Erythroblast (primary cell): Measurements from ENCODE around the gene ZNF536.
"Not testable (repeated sequence)": the region's sequence is repeated elsewhere in the genome, so short reads cannot be mapped to it uniquely, and the experiment has no call there.

Source experiments
- DNase-seq, 2 experiments: peaks; one replicate each; lab custom pipeline; 2025; lab: John Stamatoyannopoulos, UW
- GATA1 ChIP-seq: IDR thresholded peaks from 2 replicates; pipeline ENCODE4 v1.6.1; 2011; ENCODE audit warnings: low read depth, mild to moderate bottlenecking, control low read depth, low read length, moderate library complexity
- POLR2A ChIP-seq: IDR thresholded peaks from 2 replicates; pipeline ENCODE4 v1.6.1; 2011; ENCODE audit warnings: mild to moderate bottlenecking, low read length

Gene ZNF536

DNA sequence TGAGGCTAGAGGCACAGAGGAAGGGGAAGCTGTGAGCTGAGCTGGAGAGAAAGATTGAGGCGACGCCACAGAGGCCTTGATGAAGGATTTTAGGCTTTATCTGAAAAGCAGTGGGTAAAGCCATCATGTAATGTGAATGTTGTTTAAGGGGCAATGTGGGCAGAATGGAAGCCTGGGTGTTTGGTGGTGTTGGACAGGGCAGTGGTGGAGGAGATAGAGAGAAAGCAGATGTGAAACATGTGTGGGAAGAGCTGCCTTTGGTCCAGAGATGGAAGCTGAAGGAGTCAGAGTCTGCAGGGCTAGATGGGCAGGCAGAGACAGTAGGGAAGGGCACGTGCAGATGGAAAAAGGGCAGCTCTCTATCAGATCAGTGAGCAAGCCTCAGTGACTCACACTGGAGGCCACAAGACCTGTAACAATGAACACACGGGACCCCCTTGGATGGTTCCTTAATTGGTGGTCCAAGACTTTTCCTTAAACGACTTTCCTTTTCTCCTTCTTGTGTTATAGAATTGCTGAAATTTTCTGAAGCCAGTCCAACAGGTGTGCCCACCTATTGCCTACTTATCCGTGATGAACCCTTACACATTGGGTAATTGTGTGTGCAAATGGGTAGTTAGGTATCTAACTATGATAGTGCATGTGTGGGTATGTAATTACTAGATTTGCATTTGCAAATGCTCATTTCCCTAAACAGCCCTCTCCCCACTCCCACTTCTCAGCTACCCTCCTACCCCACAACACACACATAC, 21.7 kb downstream of the ZNF536 start:
- no peak for TF ChIP-seq GATA1
- DNase-seq, result no peak

DNA sequence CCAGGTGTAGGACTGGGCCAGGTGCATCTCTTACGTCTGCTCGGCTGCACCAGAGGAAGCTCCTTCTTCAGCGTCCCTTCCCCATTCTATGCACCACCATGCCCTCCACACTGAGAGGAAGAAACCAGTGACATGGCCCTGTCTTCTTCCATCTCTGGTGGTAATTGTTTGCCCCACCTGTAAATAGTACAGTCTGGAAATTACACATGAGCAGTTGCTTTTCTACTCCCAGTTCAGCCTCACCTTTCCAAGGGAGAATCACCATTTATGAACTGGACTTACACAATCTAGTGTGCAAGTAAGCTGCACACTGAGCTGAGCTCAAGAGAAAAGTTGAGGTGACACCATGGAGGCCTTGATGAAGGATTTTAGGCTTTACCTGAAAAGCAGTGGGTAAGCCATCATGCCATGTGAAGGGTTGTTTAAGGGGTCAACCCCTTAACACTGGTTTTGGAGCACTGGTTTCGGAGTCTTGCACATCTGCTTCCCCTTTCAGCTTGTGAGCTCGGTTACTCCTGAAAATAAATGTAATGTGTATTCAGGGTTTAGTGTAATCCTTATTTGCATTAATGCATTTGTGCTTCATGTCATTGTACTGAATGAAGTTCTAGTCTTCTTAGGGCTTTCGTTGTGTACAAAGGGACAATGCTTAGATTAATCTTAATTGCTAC, 22.4 kb downstream of the ZNF536 start:
- TF ChIP-seq GATA1 (no peak), POLR2A (no peak)

DNA sequence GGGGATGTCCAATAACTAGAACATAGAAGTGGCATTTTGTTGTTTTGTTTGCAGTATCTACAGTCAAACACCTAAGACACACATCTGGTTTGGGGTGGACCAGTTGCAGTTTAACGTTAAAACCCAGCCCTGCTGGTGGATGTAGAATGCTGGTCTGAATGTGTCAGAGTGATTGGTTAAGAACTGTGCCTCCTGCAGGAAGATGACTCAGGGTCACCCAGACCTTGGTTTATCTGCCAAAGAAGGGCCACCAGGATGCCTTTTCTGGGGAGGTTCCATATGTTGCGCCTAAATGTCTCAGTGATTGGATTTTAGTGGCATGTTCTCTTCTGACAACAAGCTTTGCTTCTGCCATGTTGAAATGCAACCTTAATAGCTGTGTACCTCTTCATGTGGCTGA, 23.1 kb downstream of the ZNF536 start:
- no peak for TF ChIP-seq GATA1
- no peak for TF ChIP-seq POLR2A
- DNase-seq, result no peak

More for the DNA sequence above, 22.4 kb downstream of the ZNF536 start:
- DNase-seq, result no peak

DNA sequence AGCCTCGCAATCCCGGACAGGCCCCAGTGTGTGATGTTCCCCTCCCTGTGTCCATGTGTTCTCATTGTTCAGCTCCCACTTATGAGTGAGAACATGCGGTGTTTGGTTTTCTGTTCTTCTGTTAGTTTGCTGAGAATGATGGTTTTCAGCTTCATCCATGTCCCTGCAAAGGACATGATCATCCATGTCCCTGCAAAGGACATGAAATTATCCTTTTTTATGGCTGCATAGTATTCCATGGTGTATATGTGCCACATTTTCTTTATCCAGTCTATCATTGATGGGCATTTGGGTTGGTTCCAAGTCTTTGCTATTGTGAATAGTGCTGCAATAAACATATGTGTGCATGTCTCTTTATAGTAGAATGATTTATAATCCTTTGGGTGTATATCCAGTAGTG, 26.4 kb downstream of the ZNF536 start:
- DNase-seq, result not testable (repeated sequence)

DNA sequence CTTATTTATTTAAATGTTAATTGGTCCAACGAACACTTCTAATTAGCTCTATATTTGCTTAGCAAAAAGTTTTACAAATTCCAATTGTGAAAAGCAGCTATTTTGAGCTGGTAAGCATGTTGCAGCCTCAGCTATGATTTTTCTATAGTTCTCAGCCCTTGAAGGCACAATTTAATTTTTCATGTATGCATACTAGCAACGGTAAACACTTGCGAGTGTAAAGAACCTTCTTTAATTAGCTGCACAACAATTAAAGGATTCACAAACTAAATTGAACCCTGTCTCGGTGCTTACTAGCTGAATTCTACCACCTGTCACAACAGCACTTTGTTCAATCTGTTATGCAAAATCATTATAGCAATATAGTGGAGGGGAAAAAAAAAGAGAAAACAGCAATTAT, 29.8 kb downstream of the ZNF536 start:
- no peak for DNase-seq
- TF ChIP-seq POLR2A, result no peak
- no peak for TF ChIP-seq GATA1

DNA sequence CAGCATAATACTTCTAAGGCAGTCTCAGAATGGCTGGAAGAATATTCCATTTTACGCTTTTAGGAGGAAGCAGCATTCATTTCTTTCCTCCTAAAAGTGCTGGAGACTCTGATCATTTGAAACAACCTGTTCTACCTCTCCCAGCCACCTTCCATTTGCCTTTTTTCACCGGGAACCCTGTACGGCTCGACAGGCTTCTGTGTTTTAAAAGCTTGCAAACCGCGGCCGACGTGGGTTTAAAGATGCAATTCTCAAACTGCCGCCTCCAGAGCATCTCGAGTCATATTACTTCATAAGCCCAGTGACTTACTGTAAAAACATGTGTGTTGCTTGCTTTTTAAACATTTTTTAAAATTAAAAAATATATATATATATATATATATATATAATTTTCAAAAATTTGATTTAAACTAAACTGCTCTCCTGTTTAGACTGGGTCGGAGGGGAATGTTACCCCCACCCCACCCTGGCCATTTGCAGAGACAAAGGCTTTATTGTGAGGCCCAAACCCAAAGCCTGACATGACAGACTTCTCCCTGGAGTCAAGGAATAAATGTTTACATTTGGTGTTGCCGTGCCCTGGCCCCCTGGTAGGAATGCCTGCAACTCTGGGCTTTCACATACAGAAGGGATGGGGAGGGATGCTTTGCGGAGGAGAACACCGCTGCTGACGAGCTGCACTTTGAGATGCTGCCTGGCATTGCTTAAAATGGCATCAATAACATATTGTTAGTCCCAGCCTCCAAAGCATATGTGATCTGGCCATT, 30.4 kb downstream of the ZNF536 start:
- TF ChIP-seq POLR2A (no peak), GATA1 (no peak)
- DNase-seq, result no peak

DNA sequence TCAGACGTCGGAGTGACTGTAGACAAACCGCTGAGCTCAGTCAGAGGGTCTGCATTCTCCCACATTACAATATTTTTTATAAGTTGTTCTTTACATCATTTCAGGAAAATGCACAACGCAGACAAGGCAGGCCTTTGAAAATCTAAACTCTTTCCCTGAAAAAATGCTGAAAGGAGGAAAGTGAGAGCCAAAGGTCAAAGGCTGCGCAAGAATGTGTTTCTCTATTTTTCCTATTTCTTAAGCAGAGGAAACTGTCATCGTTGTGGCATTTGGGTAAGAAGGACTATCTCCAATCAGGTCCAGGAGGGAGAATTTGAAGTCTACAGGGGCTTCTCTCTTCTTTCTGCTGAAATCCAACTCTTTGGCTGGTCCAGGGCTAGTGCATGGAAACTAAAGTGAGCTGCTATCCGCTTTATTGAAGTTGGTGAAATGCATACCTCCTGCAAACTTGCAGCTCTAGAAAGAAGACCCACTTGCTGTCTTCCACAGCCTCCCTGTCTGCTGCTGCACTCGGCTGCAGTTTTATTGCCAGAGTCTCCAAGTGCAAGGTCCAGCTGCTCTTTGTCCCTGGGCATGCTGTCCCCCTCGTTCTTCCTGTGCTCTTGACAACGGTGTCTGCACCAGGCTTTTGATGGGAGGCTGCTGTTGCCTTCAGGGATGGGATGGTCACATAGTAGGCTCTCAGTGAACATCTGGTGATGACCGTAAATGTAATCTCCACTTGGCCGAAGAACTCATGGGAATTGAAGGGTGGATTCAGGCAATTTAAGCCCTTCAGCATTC, 31.2 kb downstream of the ZNF536 start:
- TF ChIP-seq POLR2A (no peak), GATA1 (no peak)
- no peak for DNase-seq

DNA sequence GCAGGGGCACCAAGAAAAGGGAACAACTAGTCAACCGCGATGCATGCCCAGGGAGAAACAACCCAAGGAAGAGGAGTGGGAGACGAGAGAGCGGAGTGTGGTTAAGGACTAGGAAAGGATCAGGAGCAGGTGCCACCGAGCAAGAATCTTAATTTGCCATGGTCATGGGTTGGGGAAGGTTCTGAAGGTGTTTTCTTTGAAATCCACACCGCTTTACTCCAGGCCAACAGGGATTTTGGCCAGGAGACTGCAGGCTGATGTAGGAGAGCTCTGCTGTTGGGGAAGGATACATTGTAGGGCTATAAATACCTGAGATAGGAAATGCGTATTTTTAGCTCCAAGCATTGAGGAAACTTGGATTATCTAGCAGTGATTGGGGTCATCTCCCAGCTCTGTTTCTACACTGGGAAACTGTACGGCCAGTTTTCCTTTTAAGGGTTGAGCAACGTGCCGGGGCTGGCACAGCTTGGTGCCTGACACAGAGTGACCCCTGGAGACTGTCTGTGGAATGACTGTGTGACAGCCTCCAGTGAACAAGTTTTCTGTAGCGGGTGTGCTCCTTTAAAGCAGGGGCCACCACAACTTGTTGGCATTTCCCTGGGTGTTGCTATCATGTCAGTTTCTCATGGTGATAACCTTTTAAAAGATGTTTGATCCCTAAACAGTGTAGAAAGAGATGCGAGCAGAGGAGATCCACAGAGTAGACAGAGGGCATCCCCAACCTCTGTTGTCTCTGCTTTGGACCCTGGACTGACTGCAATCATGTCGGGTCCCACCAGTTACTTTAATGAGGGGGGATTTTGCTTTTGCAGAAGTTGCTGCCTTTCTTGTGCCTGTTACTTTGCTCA, 34.3 kb downstream of the ZNF536 start:
- DNase-seq, result peak in 1 of 2 experiments; percentile 5

DNA sequence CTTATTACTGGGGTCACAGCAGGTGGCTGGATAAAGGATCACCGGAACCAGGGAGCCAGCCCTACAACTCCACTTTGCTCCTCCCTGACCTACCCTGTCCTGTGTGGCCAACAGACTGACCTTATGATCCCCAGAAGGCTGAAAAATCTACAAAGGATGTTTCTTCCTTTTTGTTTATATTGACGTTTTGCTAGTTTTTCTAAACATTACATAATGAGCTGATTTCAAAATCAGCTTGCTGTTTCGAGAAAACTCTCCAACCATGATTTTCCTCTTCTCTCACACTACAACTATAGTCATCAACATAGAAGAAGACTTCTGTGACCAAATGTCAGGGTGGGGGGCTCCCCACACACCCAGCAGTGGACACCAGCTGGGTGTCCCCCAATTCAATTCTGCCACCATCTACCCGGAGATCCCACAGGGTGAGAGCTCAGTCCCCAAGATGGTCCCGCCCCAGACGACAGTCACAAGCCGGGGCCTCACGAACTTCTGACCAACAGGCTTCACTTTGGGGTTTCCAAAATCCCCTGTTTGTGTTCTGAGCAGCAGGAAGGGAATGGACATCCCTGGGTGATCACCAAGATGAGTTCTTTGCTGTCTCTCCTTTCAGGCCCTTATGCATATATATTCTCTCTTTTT, 35.0 kb downstream of the ZNF536 start:
- no peak for DNase-seq
- TF ChIP-seq GATA1 (no peak), POLR2A (no peak)

More for the DNA sequence above, 34.3 kb downstream of the ZNF536 start:
- no peak for TF ChIP-seq GATA1
- no peak for TF ChIP-seq POLR2A

DNA sequence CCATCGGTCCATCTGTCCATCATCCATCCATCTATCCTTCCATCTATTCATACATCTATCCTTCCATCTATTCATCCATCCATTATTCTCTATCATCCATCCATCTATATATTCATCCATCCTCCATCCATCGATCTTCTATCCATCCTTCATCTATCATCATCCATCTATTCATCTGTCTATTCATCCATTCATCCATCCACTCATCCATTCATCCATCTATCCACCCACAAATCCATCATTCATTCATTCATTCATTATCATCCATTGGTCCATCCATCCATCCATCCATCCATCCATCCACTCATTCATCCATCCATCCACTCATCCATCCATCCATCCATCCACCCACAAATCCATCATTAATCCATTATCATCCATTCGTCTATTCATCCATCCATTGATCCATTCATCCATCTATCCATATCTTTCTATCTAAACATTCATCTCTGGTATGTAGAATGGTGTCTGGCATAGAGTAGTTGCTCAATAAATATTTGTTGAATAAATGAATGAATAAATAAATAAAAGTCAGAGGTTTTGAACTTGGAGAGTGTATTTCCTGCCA, 36.6 kb downstream of the ZNF536 start:
- no peak for TF ChIP-seq POLR2A
- no peak for TF ChIP-seq GATA1
- no peak for DNase-seq

DNA sequence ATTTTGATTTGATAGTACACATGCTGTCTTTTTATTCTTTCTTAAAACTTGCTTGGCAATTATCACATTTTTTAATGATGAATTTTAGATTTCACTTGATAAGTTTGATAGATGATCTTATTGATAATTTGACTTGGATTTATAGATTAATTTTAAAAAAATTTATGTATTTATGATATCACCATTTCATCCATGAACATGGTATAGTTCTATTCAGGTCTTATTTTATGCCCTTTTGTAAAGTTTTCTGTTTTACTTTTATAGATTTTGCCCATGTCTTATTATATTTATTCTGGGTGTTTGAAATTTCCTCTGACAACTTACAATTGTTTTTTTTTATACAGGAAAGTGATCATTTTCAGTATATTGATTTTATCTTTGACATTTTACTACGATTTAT, 39.5 kb downstream of the ZNF536 start:
- no peak for DNase-seq
- TF ChIP-seq GATA1, result no peak
- no peak for TF ChIP-seq POLR2A

DNA sequence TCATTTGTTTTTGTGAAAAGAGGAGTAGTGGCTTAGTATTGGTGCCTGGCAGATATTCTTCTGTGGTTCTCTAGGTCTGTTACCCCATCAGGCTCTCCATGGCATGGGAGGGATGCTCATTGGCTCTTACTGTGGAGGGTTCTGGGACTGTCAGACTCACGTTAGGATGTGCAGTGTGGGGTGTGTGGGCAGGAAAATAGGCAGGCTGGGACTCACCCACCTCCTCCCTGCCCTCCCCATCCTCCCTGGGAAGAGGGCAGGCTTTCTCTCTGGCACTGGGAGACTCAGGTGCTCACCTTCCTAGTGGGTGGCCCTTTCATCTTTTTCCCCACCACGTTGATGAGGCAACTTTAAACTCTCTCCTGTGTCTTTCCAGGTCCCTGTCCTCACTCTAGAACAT, 44.2 kb downstream of the ZNF536 start:
- DNase-seq, result no peak
- no peak for TF ChIP-seq GATA1
- TF ChIP-seq POLR2A, result no peak

DNA sequence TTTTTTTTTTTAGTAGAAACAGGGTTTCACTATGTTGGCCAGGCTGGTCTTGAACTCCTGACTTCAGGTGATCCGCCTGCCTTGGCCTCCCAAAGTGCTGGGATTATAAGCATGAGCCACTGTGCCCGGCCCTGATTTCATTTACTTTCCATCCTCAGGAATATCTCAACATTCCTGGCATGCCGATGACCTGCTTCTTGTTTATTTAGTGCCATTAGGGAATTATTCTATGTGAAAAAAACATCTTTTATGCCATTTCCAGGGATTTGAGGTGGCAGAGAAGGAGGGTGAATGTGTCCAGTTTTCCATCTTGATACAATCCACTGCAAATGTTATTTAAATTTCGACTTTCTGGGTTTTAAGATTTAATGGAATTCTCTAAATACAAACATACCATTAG, 45.0 kb downstream of the ZNF536 start:
- DNase-seq, result not testable (repeated sequence)
